ENCODE measurements around the gene ADAMTSL3. TPM values are rescaled to one million over a fixed set of nuclear protein-coding genes. Genes with fewer than 3 reads are reported as not detected.

ADAMTSL3 gene
- total and polyA plus RNA-seq, 2 experiments from 2014 or later, result 0.61 to 0.87 TPM

DNA sequence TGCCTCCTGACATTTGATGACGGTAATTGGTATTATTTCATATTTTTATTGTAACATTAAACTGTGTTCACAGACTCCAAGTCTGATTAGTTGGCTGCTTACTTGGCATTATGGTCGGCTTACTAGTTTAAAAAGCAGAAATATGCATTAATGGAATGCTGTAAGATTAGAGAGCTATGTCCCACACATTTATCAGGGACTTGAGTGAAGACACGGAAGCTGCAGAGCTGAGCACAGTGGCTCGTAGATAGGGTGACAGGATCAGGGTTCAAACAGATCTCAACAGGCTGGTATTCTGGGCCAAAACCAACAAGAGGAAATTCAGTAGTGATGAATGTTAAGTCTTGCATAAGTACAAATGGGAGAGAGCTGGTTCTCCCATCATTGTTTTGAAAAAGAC lies 113.8 kb downstream of the ADAMTSL3 start:
- Histone ChIP-seq H3F3A (replicated peaks; ENCODE audit: low read depth) (no peaks in the 10 kb centered on the region), H3K9me2 (ENCODE audit: insufficient read depth) (no peaks in the 10 kb centered on the region), H3K27me3 (ENCODE audit: insufficient read depth) (no peaks in the 10 kb centered on the region), H4K20me1 (replicated peaks; ENCODE audit: insufficient read depth) (no peaks in the 10 kb centered on the region), H3K4me2 (no peak overlapping the region), H3K27ac (ENCODE audit: low read depth) (no peak overlapping the region), H3K79me2 (replicated peaks; ENCODE audit: insufficient read depth) (no peaks in the 10 kb centered on the region), H2AFZ (no peak overlapping the region), H3K4me1 (ENCODE audit: insufficient read depth) (no peaks in the 10 kb centered on the region), H3K4me3 (no peak overlapping the region), H3K36me3 (ENCODE audit: insufficient read depth) (no peaks in the 10 kb centered on the region)
- TF ChIP-seq, protein P1, sequence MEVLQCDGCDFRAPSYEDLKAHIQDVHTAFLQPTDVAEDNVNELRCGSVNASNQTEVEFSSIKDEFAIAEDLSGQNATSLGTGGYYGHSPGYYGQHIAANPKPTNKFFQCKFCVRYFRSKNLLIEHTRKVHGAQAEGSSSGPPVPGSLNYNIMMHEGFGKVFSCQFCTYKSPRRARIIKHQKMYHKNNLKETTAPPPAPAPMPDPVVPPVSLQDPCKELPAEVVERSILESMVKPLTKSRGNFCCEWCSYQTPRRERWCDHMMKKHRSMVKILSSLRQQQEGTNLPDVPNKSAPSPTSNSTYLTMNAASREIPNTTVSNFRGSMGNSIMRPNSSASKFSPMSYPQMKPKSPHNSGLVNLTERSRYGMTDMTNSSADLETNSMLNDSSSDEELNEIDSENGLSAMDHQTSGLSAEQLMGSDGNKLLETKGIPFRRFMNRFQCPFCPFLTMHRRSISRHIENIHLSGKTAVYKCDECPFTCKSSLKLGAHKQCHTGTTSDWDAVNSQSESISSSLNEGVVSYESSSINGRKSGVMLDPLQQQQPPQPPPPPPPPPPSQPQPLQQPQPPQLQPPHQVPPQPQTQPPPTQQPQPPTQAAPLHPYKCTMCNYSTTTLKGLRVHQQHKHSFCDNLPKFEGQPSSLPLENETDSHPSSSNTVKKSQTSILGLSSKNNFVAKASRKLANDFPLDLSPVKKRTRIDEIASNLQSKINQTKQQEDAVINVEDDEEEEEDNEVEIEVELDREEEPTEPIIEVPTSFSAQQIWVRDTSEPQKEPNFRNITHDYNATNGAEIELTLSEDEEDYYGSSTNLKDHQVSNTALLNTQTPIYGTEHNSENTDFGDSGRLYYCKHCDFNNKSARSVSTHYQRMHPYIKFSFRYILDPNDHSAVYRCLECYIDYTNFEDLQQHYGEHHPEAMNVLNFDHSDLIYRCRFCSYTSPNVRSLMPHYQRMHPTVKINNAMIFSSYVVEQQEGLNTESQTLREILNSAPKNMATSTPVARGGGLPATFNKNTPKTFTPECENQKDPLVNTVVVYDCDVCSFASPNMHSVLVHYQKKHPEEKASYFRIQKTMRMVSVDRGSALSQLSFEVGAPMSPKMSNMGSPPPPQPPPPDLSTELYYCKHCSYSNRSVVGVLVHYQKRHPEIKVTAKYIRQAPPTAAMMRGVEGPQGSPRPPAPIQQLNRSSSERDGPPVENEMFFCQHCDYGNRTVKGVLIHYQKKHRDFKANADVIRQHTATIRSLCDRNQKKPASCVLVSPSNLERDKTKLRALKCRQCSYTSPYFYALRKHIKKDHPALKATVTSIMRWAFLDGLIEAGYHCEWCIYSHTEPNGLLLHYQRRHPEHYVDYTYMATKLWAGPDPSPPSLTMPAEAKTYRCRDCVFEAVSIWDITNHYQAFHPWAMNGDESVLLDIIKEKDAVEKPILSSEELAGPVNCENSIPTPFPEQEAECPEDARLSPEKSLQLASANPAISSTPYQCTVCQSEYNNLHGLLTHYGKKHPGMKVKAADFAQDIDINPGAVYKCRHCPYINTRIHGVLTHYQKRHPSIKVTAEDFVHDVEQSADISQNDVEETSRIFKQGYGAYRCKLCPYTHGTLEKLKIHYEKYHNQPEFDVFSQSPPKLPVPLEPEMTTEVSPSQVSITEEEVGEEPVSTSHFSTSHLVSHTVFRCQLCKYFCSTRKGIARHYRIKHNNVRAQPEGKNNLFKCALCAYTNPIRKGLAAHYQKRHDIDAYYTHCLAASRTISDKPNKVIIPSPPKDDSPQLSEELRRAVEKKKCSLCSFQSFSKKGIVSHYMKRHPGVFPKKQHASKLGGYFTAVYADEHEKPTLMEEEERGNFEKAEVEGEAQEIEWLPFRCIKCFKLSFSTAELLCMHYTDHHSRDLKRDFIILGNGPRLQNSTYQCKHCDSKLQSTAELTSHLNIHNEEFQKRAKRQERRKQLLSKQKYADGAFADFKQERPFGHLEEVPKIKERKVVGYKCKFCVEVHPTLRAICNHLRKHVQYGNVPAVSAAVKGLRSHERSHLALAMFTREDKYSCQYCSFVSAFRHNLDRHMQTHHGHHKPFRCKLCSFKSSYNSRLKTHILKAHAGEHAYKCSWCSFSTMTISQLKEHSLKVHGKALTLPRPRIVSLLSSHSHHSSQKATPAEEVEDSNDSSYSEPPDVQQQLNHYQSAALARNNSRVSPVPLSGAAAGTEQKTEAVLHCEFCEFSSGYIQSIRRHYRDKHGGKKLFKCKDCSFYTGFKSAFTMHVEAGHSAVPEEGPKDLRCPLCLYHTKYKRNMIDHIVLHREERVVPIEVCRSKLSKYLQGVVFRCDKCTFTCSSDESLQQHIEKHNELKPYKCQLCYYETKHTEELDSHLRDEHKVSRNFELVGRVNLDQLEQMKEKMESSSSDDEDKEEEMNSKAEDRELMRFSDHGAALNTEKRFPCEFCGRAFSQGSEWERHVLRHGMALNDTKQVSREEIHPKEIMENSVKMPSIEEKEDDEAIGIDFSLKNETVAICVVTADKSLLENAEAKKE (CRISPR knock-in tag; IDR thresholded peaks at IDR 0.05), result no peak
- TF ChIP-seq, protein P2, sequence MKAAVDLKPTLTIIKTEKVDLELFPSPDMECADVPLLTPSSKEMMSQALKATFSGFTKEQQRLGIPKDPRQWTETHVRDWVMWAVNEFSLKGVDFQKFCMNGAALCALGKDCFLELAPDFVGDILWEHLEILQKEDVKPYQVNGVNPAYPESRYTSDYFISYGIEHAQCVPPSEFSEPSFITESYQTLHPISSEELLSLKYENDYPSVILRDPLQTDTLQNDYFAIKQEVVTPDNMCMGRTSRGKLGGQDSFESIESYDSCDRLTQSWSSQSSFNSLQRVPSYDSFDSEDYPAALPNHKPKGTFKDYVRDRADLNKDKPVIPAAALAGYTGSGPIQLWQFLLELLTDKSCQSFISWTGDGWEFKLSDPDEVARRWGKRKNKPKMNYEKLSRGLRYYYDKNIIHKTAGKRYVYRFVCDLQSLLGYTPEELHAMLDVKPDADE (IDR thresholded peaks at IDR 0.05), result no peak
- TF ChIP-seq STAT1 (IDR thresholded peaks at IDR 0.05; ENCODE audit: unreplicated experiment) (no peak), NANOG (IDR thresholded peaks at IDR 0.05; ENCODE audit: borderline replicate concordance) (no peak), CREB1 (CRISPR knock-in tag; IDR thresholded peaks at IDR 0.05; ENCODE audit: low read depth) (no peak), ZNF114 (CRISPR knock-in tag; IDR thresholded peaks at IDR 0.05) (no peak), EZH2phosphoT487 (IDR thresholded peaks at IDR 0.05; ENCODE audit: unreplicated experiment) (no peak), EZH2 (IDR thresholded peaks at IDR 0.05; ENCODE audit: low read depth, unreplicated experiment) (no peak), POLR2AphosphoS5 (IDR thresholded peaks at IDR 0.05; ENCODE audit: low read depth) (no peak), ZNF331 (CRISPR knock-in tag; IDR thresholded peaks at IDR 0.05; ENCODE audit: low read depth) (no peak), JUNB (IDR thresholded peaks at IDR 0.05; ENCODE audit: unreplicated experiment) (no peak)
- TF ChIP-seq, protein P3, sequence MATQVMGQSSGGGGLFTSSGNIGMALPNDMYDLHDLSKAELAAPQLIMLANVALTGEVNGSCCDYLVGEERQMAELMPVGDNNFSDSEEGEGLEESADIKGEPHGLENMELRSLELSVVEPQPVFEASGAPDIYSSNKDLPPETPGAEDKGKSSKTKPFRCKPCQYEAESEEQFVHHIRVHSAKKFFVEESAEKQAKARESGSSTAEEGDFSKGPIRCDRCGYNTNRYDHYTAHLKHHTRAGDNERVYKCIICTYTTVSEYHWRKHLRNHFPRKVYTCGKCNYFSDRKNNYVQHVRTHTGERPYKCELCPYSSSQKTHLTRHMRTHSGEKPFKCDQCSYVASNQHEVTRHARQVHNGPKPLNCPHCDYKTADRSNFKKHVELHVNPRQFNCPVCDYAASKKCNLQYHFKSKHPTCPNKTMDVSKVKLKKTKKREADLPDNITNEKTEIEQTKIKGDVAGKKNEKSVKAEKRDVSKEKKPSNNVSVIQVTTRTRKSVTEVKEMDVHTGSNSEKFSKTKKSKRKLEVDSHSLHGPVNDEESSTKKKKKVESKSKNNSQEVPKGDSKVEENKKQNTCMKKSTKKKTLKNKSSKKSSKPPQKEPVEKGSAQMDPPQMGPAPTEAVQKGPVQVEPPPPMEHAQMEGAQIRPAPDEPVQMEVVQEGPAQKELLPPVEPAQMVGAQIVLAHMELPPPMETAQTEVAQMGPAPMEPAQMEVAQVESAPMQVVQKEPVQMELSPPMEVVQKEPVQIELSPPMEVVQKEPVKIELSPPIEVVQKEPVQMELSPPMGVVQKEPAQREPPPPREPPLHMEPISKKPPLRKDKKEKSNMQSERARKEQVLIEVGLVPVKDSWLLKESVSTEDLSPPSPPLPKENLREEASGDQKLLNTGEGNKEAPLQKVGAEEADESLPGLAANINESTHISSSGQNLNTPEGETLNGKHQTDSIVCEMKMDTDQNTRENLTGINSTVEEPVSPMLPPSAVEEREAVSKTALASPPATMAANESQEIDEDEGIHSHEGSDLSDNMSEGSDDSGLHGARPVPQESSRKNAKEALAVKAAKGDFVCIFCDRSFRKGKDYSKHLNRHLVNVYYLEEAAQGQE (IDR thresholded peaks at IDR 0.05; ENCODE audit: unreplicated experiment), result no peak
- TF ChIP-seq, protein P4, sequence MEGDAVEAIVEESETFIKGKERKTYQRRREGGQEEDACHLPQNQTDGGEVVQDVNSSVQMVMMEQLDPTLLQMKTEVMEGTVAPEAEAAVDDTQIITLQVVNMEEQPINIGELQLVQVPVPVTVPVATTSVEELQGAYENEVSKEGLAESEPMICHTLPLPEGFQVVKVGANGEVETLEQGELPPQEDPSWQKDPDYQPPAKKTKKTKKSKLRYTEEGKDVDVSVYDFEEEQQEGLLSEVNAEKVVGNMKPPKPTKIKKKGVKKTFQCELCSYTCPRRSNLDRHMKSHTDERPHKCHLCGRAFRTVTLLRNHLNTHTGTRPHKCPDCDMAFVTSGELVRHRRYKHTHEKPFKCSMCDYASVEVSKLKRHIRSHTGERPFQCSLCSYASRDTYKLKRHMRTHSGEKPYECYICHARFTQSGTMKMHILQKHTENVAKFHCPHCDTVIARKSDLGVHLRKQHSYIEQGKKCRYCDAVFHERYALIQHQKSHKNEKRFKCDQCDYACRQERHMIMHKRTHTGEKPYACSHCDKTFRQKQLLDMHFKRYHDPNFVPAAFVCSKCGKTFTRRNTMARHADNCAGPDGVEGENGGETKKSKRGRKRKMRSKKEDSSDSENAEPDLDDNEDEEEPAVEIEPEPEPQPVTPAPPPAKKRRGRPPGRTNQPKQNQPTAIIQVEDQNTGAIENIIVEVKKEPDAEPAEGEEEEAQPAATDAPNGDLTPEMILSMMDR (conservative IDR thresholded peaks at IDR 0.05; ENCODE audit: low read depth in 2 of 2), result no peak
- H3K27ac Mint-ChIP-seq, result no peak overlapping the region
- ATAC-seq, result no peak
- peaks cover 2% of the 10 kb centered on the region for H3K27me3 Mint-ChIP-seq (ENCODE audit: insufficient read depth, low read depth, poor library complexity)
- H3K9me3 Mint-ChIP-seq, result no peaks in the 10 kb centered on the region
- no peak overlapping the region for H3K4me3 Mint-ChIP-seq
- H3K36me3 Mint-ChIP-seq (ENCODE audit: low read depth), result no peaks in the 10 kb centered on the region
- no peak for DNase-seq (ENCODE audit: low spot score)
- H3K4me1 Mint-ChIP-seq, result no peaks in the 10 kb centered on the region
